HG03342 (cell line): ENCODE data around the gene USP36.

Experiments used
- ATAC-seq: cut with Tn5 transposase; IDR thresholded peaks from one replicate; pipeline ENCODE4 v1.9.1; 2021; ENCODE audit warnings: mild to moderate bottlenecking, moderate library complexity; ENCODE audit not compliant: unreplicated experiment

Gene USP36

GRCh38 chr17:78839235-78839761, 1.3 kb downstream of the USP36 start:
- no peak for ATAC-seq

GRCh38 chr17:78838574-78839005, 2.0 kb downstream of the USP36 start:
- no peak for ATAC-seq

DNA sequence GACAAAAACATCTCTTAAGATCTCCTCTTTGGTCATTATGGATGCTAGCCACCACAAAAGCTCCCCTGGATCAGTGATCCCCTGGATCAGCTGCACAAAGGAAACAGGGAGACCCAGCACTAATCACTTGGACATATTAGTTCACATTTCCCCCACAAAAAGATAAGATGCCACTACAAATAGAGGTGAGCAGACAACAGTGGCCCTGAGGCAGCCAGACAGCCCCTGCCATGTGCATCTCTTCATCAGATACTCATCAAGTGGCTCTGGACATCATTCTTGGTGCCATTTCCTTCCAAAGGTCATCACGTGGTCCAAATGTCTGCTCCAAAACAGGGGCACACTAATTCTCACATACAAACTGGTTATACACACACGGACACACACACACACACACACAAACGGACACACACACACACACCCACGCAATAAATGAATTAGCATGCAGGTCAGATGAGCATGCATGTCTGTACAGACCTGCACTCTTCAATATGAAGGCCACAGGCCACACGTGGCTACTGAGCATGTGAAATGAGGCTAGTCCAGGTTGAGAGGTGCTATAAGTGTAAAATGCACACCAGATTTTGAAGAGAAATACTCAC, 4.1 kb downstream of the USP36 start:
- no peak for ATAC-seq

GRCh38 chr17:78834571-78834970, 6.0 kb downstream of the USP36 start:
- ATAC-seq: no peak

GRCh38 chr17:78832541-78832810, 8.1 kb downstream of the USP36 start:
- ATAC-seq: no peak

DNA sequence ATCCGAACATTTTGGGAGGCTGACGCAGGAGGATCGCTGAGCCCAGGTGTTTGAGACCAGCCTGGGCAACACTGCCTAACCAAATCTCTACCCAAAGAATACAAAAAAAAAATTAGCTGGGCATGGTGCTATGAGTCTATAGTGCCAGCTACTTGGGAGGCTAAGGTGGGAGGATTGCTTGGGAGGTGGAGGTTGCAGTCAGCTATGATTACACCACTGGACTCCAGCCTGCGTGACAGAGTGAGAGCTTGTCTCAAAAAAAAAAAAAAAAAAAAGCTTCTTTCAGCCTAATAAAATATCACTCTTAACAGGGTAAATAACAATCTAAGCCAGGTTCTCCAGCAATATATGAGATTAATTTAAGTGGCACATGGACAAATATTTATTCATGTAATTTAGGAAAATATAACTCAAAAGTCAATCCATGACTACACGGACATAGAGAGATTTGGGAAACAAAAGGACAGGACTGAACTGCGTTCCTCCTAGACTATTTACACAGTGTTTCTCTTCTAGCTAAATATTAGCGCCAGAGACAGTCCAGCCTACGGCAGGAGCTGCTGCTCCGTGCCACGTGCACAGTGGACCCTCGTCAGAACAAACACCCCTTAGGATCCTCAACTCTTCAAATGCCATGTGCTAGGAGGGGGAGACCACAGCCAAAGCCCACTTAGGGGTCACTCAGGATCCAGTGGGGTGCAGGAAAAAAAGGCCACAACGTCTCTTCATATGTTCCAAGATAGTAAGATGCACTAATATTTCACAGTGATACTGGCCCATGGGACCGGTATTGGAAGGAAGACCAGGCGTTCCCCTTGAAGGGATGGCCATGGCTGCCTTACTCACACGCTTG, 8.7 kb downstream of the USP36 start:
- no peak for ATAC-seq

DNA sequence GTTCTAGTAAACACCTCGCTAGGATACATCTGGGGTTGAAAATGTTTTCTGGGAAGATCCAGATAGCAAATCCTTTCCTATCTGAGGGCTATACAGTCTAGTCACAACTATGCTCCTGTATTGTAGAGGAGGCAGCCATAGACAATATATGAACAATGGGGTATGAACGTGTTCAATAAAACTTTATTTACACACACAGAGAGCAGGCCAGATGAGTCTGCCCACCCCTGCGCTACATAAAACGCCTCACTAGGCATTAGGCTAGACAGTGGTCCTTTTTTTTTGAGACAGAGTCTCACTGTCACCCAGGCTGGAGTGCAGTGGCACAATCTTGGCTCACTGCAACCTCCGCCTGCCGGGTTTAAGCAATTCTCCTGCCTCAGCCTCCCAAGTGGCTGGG, 11.1 kb downstream of the USP36 start:
- ATAC-seq: no peak

- ATAC-seq: no peak
These were observed 12.0 kb downstream of the USP36 start for GRCh38 chr17:78828470-78829185.

GRCh38 chr17:78826836-78827509, 13.6 kb downstream of the USP36 start:
- no peak for ATAC-seq

DNA sequence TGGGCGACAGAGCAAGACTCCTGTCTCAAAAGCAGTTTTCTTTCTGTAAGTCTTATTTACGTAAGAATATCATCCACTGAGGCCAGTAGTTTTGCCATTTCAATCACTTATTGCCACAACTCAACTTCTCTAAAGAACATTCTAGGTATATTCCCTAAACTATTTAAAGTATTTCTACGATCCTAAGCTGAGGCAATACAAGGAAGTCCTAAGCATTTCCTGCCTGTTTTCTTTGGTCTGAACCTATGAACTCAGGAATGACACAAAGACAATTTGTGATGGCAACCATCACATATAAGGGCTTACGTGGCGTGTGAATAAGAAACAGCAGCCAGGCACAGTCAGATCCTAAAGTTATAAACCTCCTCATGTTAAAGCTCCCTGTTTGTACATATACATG, 14.2 kb downstream of the USP36 start:
- no peak for ATAC-seq

DNA sequence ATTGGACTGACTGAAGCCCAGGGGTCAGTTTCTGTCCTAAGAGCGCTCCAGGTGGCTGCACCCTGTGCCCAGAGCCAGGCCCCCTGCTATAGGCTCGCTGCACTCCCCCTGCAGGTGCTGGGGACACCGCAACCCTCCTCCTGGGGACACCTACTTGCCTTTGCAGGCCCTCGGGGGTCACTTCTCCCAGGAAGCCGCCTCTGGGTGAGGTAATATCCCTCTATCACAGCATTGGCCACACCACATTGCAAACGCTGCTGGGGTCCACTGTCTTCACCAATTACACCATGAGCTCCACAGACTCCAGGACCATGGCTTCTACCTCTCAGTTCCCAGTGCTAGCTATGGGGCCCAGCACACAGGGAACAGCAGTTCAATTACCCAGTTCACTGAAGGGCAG, 14.9 kb downstream of the USP36 start:
- no peak for ATAC-seq

DNA sequence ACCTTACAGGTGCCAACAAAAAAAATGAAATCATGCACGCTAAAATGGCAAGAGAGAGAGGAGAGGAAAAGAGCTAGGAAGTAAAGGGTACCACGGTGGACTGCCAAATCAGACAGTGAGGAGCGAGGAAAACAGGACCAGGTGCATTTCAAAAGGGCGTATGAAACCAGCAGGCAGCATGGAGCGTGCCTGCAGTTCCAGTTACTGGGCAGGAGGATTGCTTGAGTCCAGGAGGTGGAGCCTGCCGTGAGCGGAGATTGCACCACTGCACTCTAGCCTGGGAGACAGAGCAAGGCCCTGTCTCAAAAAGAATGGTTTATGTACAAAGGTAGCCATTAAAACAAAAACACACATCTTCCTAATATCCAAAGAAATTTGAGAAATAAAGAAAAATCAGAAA, 16.4 kb downstream of the USP36 start:
- ATAC-seq: no peak

GRCh38 chr17:78823282-78824046, 17.1 kb downstream of the USP36 start:
- no peak for ATAC-seq

DNA sequence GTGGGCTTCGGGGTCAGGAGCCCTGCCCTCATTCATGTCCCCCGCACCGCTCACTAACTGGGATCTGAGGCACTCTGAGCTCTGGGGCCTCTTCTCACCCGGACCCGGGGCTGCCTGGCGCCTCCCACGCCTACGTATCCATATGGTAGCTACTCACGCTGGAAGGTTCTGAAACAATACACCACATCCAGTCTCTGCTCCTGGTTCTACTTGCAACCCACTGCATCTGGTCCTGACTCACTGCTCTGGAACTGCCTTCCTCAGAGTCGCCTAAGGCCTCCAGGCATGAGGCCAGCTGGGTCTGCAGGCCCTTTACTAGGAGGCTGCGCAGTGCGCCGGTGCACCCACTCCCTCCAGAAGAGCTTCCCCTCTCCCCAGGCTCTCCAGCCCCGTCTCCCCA, 18.1 kb downstream of the USP36 start:
- no peak for ATAC-seq

GRCh38 chr17:78821961-78822360, 18.7 kb downstream of the USP36 start:
- no peak for ATAC-seq

GRCh38 chr17:78820841-78821240, 19.8 kb downstream of the USP36 start:
- ATAC-seq: no peak

DNA sequence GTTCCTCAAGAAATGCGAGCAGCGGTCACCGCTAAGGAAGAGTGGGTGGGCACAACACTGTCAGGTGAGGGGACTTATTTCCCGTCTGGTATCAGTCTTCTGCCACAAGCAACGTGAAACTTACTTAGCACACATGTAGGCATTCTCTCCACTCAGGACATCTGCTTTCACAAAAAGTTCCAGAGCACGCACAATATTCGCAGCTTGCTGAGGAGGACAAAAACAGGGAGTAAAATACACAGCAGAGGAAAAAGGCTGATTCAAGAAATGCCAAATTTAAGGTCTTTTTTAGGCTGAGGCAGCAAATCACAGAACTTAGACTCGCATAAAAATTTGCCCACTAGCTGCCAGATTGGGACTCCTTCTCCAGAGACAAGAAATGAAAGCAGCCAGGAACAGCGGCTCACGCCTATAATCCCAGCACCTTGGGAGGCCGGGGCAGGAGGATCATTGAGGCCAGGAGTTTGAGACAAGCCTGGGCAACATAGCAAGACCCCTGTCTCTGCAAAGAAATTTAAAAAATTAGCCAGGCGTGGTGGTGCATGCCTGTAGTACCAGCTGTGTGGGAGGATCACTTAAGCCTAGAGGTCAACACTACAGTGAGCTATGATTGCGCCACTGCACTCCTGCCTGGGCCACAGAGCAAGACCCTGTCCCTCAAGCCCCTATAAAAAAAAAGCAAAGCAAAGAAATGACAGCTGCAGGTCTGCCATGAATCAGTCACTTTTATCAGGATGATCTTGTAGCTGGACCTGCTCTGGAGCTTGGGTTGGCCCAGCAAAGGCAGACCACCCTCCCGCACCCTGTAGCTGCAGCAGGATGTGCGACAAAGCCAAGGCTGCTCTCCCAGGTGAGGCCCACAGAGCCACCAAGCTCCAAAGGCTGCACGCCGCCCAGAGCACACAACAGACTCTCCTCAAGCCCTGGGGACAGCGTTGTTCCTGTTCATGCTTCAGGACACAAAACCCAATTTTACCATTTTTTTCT, 20.5 kb downstream of the USP36 start:
- ATAC-seq: no peak

DNA sequence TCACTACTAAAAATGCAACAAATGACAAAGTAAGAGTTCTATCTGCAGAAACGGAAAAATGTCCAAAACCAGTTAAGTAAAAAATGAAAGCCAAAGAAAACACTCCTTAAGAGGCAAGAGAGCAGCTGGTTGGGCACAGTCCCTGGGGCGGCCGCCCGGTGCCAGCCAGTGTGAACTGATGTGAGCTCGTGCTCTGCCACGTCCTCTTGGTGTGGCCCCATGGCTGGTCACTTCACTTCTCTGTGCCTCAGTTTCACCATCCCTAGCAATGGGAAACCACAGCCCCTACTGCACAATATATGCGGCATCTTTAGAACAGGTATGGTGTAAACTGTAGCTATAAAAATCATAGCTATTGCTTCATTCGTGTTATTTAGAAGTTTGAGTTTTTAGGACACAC, 21.2 kb downstream of the USP36 start:
- no peak for ATAC-seq

DNA sequence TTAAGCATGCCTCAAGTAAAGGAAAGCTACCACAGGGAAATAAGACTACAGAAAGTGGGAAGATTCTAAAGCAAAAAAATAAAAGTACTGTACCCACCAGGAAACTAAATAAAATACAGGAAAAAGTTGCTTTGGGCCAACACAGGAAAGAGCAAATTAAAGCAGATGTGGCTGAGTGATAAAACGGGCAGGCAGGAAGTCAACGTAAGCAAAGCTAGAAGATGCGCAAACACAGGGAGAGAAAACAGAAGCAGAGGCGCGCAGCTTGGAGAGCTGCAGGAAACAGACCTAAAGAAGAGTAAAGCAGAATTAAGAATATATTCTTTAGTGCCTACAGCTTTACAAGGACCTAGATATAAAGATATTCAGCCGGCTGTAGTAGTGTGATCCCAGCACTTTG, 21.7 kb downstream of the USP36 start:
- ATAC-seq: no peak
